ENCODE data around the gene ZMAT5.

The ZMAT5 gene

DNA sequence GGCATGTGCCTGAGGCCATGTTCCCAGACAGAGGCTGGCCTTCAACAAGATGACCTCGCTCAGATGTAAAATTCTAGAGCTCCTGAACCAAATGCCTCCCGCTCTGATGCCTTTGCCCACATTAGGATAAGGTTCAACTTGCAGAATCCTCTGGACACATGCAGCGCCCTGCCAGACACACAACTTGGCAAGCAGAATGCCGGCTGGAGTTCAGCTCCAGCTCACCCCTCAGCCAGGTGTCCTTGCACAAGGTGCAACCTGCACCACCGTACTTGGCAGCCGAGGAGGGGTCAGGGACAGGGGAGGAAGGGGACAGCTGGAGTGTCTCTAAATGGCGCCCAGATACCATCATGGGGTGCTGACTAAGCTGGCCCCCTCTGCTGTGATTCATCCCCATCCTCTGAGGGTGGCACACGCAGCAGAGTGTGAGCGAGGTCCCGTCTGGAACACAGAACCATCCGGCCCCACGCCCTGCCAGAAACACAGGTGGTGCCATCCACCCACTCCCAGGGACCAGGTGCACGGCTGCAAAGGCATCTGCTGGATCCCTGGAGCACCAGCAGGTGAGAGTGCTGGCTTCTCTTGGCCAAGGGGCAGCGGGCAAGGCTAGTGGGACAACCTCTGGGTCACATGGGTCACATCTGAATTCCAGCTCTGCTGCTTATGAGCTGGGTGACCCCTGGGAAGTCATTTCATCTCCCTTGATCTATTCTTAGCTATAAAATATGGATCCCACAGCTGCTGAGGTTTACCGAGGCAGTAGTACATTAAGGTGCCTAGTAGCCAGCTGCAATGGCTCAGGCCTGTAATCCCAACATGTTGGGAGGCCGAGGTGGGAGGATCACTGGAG is 12.8 kb downstream of the ZMAT5 start:
- no peak for DNase-seq (ENCODE audit: low read depth, low spot score)

DNA sequence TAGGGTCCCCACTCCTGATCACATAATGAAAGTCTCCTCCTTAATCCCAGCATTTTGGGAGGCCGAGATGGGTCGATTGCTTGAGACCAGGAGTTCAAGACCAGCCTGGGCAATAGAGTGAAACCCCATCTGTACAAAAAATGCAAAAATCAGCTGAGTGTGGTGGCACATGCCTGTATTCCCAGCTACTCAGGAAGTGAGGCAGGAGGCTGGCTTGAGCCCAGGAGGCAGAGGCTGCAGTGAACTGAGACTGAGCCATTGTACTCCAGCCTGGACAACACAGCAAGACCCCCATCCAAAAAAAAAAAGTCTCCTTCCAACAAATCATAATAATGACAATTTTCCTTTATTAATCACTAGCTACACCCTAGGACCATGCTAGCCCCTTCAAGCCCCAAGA is 15.1 kb downstream of the ZMAT5 start:
- DNase-seq (ENCODE audit: low read depth, low spot score): no peak

DNA sequence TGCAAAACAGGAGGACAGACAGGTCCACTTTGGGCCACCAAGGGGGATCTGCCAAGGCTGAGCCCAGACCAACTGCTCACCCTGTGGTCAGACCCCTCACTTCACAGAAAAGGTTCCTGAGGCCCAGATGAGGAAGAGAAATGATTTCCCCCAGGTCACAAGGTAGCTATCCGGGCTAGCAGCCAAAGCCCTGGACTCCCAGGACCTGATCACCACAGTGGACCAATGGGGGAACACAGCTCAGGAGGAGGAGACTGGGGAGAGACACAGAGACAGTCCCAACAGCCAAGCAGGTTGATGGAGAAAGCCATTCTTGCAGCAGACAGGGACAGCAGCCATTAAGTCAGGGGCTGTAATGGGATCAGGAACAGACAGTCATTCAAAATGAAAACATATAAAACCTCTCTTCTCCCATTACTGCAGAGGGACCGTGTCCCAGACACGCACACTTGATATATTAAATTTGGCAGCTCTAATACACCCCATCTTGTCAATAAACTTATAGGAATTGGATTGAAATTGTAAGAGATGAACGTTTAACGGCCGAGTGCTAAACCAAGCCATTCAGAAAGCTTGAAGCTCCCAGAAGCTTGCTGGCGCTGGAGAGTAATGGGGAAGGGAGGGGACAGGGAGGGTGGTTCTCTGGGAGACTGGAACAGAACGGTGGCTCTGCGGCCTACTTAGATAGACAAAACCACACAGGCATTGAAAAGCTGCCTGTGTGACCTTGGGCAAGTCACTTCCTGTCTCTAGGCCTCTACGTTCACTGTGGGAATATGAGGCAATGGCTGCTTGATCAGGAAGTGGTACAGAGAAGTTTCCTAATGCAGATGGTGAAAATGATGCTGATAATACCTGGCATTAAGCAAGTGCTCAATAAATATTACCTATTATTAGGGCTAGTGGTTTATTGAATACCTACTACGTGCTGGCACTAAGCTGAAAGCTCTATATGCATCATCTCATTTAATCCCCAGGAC is 16.0 kb downstream of the ZMAT5 start:
- DNase-seq (ENCODE audit: low read depth, low spot score): no peak

DNA sequence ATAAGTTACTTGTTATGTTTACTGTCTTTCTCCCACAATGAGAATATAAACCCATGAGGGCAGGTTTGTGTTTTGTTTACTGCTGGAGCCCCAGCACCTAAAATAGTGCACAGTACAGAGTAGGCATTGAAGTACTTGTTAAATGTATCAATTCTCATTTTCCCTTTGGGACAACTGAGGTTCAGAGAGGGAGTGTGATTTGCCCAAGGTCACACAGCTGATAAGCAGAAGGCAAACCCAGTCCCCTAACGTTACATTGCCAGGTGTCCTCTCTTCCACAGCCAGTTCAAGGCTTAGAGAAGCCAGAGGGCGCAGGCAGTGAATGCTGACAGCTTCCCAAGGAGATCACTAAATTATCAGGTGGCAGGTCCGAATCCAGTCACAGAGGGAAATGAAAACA is 16.8 kb downstream of the ZMAT5 start:
- DNase-seq (ENCODE audit: low read depth, low spot score): no peak

DNA sequence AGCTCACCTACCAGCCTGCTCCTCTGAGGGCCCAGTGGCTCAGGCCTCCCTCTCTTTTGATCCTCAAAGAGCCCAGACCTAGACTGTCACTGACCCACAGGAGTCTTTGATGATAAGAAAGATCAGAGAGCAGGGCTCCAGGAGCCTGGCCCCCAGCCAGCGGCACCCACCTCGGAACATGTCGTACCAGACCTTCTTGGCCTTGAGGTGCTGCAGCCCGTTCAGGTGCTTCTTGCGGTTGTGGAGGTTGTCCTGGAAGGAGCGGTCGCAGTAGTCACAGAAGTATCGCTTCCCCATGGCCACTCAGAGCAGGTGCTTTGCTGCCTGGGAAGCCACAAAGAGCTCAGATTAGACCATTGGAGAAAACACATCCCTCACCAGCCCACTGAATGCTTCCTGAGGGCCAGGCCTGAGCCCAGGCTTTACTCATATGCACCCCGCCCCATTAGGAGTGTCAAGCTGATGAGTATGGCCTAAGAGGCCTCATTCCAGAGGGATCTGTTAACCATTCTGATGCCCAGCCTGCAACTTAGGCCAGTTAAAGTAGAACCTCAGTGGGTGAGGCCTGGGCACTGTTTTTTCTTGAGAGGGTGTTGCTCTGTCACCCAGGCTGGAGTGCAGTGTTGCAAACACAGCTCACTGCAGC is 18.4 kb downstream of the ZMAT5 start:
- DNase-seq (ENCODE audit: low read depth, low spot score): no peak

DNA sequence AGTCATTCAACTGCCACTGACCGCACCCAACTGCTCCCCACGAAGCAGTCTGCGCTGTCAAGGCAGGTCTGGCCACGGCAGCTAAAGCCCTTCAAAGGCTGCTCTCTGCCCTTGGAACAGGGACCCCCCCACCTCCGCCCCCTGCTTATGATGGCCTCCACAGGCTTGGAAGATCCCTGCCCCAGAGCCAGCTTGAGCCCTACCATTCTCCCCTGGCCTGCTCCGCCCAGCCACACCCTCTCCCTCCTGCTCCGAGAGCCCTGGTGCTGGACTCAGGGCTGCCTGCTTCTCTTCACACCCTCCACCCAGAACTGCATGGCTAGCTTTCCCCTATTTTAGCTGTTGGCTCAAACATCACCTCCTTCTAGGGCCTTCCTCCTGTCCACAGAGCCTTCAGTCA is 19.0 kb downstream of the ZMAT5 start:
- DNase-seq (ENCODE audit: low read depth, low spot score): no peak

DNA sequence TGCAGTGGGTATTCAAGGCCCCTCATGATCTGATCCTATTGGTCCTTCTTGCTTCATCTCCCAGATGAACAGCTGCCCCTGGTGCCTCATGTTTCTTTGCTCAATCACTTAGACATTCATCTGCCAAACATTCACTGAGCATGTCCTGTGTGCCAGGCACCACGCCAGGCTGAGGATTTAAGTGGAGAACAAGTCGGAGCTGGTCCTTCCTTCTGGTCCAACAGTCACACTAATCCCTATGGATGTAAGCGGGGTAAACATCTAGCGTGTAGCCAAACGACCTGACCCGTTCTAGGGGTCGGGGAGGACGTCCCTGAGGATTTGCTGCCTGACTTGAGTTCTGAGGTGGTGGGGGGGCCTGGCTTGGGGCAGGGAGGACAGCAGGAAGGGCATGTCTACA is 21.9 kb downstream of the ZMAT5 start:
- DNase-seq (ENCODE audit: low read depth, low spot score): no peak

DNA sequence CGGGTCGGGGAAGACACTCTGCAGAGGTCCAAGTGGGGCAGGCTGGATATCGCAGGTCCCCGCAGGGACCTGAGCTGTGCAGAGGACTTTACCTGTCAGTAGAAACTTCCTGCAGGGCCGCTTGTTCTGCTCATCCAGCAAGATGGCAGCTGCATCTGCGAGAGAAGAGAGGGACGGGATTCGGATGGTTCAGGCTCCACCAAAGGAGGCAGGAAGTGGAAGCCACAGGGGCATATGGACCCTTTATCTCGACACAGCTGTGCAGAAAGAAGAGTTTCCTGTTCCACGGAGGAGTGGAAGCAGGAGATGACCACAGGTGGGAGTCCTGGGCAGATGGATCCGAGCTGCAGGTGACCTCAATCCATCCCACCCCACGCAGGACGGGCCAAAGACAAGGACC is 24.5 kb downstream of the ZMAT5 start:
- DNase-seq (ENCODE audit: low read depth, low spot score): no peak

DNA sequence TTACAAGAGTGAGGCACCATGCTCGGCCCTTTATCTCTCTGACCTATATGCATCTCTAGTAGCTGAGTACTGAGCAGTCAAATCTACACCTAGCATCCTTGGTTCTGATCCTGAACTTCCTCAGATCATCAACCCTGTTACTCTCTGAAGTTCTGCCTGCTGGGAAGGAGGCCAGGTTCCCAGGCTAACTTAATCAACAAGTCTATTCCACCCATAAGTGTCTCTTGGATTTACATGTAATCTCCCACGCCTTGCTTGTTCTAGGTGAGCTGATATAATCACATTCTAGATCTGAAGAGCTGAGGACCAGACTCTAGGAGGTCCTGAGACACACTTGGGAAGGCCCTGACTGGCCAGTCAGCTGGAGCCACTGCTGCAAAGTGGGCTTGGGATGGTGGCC is 24.9 kb downstream of the ZMAT5 start:
- DNase-seq (ENCODE audit: low read depth, low spot score): no peak

DNA sequence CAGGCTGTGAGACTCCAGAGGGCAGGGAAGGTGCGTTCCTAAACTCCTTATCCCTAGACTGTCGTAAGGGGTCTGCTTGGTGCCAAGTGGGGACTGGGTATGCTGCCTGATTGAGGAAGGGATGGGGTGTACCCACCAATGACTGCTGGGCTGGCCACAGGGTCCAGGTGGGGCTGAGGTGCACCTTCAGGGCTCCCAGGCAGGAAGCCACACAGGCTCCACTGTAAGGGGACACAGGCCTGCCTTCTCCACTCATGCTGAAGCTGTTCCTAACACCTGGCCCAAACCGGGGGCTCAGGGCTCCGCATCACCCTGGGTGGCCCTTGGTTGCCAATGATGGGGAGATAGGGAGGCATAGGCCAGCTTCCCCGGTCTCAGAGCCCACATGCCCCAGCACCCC is 26.6 kb downstream of the ZMAT5 start:
- no peak for DNase-seq (ENCODE audit: low read depth, low spot score)

DNA sequence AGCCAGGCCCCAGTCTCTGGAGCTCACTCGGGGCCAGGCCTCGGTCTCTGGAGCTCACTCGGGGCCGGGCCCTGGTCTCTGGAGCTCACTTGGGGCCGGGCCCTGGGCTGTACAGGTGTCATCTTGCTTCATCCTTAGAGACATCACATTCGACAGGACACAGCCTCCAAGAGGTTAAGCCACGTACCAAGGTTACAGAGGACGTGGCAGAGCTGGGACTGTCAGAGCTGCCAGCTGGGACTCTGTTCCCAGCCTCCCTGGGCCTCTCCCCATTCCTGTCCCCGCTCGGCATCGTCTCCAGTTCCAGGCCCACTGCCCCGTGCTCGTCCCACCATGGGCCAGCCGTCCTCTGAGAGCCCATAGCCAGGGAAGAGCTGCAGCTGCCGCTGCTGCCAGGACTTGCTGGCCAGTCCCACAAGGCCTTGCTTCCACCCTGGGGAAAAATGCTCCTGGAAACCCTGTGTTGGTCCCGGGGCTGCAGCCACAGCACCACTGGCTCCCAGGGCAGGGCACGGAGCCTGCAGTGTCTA is 27.4 kb downstream of the ZMAT5 start:
- no peak for DNase-seq (ENCODE audit: low read depth, low spot score)

DNA sequence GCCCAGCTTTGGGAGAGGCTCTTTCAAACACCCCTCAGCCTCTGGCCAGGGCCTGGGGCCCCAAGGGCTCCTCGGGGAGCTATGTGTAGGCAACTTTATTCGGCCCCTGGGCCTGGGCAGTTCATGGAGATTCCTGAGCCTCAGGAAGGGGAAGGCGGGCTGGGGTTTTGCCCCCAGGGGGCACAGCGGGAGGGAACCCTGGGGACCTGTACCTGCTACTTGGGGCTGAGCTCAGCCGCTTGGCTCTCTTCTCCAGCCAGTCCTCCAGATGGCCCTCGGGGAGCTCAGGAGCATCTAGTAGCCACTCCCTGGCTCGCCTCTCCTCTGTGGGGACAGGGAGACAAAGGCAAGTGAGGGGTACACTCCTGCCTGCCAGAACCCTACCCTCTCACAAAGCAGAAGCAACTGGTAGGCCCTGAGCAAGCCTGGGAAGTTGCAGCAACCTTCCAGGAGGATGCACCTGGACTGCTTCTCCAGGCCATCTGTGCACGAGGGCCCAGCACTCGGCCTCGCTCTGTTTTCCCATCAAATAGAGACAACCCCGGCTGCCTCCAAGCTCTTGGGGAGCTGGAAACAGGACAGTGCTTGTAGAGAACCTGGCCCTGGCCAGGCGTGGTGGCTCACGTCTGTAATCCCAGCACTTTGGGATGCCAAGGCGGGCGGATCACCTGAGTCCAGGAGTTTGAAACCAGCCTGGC is 28.5 kb downstream of the ZMAT5 start:
- DNase-seq (ENCODE audit: low read depth, low spot score): no peak

DNA sequence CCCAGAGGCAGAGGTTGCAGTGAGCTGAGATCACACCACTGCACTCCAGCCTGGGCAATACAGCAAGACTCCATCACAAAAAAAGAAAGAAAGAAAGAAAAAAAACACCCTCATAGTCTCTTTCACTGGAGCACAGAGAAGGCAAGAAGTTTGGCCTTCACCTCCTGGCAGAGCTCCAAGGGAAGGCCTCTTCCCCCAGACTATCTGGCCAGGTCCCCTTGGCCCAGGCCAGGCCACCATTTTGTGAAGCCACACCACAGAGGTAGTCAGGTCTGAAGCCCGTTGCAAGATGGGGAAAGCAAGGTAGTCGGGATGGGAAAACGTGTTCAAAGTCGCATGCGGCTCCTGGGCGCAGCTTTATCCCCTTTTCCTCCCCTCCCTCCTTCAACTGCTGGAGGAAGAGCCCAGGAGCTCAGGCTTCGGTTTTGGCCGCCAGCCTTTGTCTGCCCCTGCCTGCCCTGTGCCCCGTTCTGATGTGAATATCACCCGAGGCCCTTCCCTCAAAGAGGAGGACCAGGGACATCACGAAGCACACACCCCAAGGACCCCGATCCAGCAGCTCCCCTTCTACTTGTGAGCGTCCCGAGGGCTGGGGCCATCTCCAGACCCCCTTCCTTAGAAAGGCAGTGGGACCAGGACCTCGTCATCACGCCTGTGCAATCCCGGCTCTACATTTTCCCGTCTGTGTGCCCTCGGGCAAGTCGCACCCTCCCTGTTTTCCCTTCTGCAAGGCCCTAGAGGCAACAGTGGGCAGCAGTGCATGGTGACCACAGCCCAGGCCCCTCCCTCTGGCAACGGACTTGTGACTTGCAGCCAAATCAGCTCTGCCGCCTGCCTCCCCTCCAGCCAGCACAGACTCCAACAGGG is 29.3 kb downstream of the ZMAT5 start:
- no peak for DNase-seq (ENCODE audit: low read depth, low spot score)

DNA sequence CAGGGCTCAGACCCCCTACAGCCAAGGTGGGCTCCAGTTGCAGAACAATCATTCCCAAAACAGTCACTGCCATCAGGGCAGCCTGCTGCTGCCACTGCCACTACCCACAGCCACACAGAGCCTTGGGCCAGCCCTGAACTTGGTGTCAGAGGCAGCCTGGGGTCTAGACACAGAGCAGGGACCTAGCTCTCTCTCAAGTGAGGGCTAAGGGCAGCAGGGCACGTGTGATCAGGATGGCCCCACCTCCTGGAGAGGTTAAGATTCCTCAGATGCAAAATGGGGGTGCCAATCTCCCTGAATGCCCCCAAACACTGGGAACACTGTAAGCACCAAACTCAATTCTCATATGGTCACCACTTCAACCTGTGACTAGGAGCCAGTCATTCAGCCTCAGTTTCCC is 31.4 kb downstream of the ZMAT5 start:
- no peak for DNase-seq (ENCODE audit: low read depth, low spot score)

DNA sequence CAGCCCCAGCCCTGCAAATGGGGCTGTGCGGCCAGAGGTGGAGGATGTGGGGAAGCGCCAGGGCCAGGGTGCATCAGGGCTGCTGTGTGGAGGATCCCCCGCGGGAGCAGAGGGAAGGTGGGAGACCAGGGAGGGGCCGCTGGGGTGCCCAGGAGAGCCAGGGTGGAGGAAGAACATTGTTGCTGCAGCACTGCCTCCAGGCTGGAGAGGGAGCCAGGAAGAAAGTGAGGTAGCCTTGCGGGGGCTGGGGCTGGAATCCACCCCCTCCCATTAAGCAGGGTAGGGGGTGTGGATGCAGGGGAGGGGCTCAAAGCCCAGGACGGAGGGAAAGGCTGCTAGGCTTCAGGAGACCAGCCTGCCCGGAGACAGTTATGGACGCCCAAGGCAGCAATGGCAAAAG is 32.0 kb downstream of the ZMAT5 start:
- DNase-seq (ENCODE audit: low read depth, low spot score): no peak

DNA sequence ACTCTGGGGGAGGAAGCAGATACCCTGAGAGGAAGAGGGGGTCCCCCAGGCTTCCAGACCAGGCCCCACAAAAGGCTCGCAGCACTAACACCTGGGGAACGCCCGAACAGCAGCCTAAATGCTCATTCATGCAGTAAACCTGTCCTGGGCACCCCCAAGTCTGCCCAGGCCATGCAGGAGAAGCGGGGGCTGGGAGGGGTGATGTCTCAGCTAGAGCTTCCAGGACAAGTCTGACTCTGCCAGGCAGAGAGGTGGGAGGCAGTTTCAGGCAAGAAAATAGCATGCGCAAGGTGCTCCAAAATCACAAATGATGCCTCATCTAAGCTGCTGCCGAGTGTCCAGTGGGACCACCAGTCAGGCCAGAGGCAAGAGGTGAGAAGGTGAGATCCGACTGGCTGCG is 32.4 kb downstream of the ZMAT5 start:
- no peak for DNase-seq (ENCODE audit: low read depth, low spot score)

DNA sequence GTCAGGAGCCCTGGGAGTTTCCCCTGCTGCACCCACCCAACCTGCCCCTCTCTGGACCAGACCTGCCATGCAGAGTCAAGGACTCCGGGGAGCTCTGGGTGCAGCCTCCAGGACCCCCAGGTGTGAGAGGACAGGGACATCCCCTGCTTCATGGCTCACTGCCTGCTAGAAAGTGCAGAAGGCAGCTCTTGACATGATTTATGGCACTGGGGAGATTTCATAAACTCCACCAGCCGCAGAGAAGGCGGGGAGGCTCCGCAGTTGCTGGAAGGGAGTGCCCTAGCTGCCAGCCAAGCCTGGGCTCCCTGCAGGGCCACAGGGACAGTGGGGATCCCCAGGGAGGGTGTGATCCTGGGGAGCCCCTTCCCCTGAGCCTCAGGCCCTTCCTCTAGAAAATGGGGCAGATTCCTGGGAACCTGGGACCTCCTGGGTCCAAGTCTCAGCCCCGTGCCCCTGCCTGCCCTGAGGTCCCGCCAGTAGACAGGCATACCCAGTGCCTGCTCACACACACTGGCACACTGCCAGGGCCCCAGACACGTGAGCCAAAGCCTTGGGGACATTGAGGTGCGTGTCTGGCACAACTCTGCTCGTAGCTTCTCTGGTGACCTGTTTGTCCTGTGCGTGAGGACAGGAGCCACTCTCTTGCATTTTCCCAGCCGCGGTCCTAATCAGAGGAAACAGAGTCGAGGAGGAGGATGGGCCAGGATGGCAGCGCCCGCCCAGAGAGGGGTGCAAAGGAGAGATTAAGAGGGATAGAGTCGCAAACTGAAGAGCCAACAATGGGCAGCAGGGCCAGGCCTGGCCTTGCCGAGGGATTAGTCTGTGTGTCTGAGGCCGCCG is 33.2 kb downstream of the ZMAT5 start:
- DNase-seq (ENCODE audit: low read depth, low spot score): no peak

DNA sequence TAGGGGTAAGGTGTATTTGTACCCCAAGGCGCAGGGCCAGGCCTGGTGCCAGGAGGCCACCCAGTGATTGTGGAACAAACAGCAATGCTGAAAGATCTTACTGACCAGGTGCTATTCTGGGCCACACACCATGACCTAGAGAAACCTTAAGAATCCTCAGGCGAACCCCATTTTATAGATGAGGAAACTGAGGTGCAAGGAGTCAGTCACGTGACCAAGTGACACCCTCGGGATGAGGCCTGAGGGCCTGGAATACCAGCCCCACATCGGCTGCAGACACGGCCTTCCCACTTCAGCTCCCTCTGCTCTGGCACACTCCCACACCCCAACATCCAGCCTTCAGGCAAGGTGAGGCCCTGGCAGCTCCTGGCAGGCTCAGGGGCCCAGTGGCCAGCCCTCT is 33.9 kb downstream of the ZMAT5 start:
- DNase-seq (ENCODE audit: low read depth, low spot score): no peak

DNA sequence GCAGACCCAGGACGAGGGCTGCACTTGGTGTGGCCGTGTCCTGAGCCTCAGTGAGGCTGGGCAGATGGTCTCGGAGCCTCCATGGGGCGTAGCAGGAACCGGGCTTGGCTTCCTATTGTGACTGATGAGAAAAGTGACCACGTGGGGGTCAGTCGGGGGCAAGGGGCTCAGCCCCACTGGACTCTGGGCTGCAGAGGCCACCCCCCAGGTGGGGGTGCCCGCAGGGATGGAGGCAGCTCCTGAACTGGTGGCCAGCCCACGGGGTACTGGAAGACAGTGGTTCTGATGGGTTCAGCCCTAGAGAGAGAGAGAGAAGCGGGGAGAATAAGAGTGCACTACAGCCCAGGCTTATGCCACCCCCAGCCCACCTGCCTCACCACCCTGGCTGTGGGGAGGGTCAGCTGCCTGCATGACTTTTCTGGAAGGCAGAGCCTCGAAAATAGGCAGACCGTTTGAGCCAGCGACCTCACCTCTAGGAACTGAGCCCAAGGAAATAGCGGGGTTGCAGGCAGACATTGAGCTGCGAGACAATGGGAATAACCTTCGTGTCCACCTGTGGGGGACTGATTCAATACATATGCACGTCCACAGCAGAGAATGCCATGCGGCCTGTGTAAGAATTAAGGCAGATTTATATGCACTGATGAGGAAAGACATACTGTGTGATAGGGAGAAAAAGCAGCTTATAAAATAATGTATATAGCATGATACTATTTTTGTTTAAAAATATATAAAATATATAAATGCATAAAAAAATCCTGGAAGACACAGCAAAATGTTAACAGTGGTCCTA is 35.6 kb downstream of the ZMAT5 start:
- DNase-seq (ENCODE audit: low read depth, low spot score): no peak
